ENCODE measurements around the gene ANKRD33B. TPM values are rescaled to one million over a fixed set of nuclear protein-coding genes. Genes with fewer than 3 reads are reported as not detected.

Gene ANKRD33B
- total RNA-seq, 1 experiment from 2014 or later: 14.9 TPM

DNA sequence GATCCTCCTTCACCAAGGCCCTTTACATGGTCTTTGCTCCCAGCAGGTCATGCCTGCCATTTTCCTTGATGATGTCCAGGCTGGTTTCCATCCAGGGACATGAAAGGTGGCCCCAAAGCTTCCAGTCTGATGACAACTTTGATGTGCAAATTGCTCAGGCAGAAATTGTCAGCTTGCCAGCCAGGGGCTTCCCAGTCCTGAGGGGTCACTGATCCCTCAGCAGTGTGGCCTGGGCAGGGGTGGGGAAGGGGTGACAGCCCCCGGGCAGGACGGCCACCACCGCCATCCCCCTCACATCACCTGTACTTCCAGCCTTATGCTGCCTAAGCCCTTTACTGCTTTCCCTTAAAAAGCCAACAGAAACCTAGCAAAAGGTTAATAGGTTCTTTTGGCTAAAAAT is 96.3 kb downstream of the ANKRD33B start:
- H3K9me3 ChIP-seq (ENCODE audit: low read length): no peaks in the 10 kb centered on the region
- H2AFZ ChIP-seq (ENCODE audit: low read length): no peak overlapping the region
- H3K9ac ChIP-seq (ENCODE audit: low read length): no peak overlapping the region
- H3K36me3 ChIP-seq (ENCODE audit: low read depth, low read length): no peaks in the 10 kb centered on the region
- no TSS peak for BruUV-seq (replicated peaks)
- H3K79me2 ChIP-seq (ENCODE audit: low read length): no peaks in the 10 kb centered on the region
- ATAC-seq (no peak), DNase-seq (no peak)
- H3F3A ChIP-seq (ENCODE audit: low read length, unreplicated experiment): no peaks in the 10 kb centered on the region
- POLR2A ChIA-PET (ENCODE audit: unreplicated experiment): no interaction called here
- no peaks in the 10 kb centered on the region for H3K9me2 ChIP-seq (replicated peaks; ENCODE audit: low read length)
- H3K4me1 ChIP-seq (ENCODE audit: insufficient read depth, low read length): peaks cover 14% of the 10 kb centered on the region
- TF ChIP-seq, protein P1, sequence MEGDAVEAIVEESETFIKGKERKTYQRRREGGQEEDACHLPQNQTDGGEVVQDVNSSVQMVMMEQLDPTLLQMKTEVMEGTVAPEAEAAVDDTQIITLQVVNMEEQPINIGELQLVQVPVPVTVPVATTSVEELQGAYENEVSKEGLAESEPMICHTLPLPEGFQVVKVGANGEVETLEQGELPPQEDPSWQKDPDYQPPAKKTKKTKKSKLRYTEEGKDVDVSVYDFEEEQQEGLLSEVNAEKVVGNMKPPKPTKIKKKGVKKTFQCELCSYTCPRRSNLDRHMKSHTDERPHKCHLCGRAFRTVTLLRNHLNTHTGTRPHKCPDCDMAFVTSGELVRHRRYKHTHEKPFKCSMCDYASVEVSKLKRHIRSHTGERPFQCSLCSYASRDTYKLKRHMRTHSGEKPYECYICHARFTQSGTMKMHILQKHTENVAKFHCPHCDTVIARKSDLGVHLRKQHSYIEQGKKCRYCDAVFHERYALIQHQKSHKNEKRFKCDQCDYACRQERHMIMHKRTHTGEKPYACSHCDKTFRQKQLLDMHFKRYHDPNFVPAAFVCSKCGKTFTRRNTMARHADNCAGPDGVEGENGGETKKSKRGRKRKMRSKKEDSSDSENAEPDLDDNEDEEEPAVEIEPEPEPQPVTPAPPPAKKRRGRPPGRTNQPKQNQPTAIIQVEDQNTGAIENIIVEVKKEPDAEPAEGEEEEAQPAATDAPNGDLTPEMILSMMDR (conservative IDR thresholded peaks at IDR 0.05; ENCODE audit: low read depth, low read length): no peak
- TF ChIP-seq EZH2phosphoT487 (IDR thresholded peaks at IDR 0.05; ENCODE audit: borderline replicate concordance, low read length) (no peak), EZH2 (IDR thresholded peaks at IDR 0.05; ENCODE audit: low read length, unreplicated experiment) (no peak)
- no peaks in the 10 kb centered on the region for H4K20me1 ChIP-seq (ENCODE audit: low read length)
- H3K27me3 ChIP-seq (ENCODE audit: low read length): no peaks in the 10 kb centered on the region
- CTCF ChIA-PET: no interaction called here
- intact Hi-C loops (cut with micrococcal nuclease): no loop called here
- H3K4me3 ChIP-seq (ENCODE audit: low read length): no peak overlapping the region
- no peak overlapping the region for H3K27ac ChIP-seq (ENCODE audit: low read length)
- no peak overlapping the region for H3K4me2 ChIP-seq (ENCODE audit: low read length)

DNA sequence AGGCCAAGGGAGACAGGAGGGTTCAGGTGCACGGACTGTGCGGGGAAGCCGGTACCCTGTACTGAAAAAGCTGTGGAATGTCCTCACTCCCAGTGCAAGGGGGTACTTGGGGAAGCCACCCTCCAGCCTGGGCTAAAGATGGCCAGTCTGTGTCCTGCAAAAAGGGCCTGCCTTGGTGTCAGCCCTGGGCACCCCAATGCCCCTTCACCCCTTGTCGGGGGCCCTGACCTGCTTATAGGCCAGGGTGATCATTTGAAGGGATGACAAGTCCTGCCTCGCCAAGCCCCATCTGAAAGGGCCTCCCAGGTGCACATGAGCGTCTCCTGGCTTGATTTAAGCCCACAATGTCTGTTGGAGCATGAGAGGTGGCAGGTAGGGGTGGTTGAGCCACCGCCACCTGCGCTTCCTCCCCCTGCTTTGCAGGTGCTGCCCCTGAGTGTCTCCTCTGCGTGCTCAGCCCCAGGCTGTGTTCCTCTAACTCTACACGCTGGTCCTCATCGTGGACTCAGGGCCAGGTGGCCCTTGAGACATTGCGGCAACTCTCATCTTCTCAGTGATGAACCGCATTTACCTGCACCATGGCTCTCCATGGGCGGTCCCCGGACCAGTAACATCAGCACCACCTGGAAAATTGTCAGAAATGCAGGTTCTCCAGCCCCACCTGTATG is 97.0 kb downstream of the ANKRD33B start:
- BruUV-seq (replicated peaks): no TSS peak

DNA sequence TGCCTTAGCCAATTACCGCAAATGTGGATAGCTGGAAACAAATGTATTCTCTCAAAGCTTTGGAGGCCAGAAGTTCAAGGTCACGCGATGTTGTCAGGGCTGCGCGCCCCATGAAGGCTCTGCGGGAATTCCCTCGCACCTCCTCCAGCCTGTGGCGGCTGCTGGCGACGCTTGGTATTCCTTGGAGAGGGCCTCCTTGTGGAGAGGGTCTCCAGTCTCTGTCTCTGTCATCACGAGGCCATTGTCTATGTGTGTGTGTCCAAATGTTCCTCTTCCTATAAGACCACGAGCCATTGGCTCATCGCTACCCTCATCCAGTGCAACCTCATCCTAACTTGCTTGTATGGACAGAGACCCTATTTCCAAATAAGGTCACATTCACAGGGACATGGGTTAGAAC is 97.5 kb downstream of the ANKRD33B start:
- no peak overlapping the region for H3K4me2 ChIP-seq (ENCODE audit: low read length)
- H4K20me1 ChIP-seq (ENCODE audit: low read length): no peaks in the 10 kb centered on the region
- intact Hi-C loops (cut with micrococcal nuclease): no loop called here
- H3K9ac ChIP-seq (ENCODE audit: low read length): no peak overlapping the region
- no TSS peak for BruUV-seq (replicated peaks)
- no peaks in the 10 kb centered on the region for H3F3A ChIP-seq (ENCODE audit: low read length, unreplicated experiment)
- H3K36me3 ChIP-seq (ENCODE audit: low read depth, low read length): no peaks in the 10 kb centered on the region
- no peaks in the 10 kb centered on the region for H3K27me3 ChIP-seq (ENCODE audit: low read length)
- no peak overlapping the region for H2AFZ ChIP-seq (ENCODE audit: low read length)
- ATAC-seq: no peak
- no peaks in the 10 kb centered on the region for H3K9me2 ChIP-seq (replicated peaks; ENCODE audit: low read length)
- H3K4me1 ChIP-seq (ENCODE audit: insufficient read depth, low read length): peaks cover 7% of the 10 kb centered on the region
- H3K9me3 ChIP-seq (ENCODE audit: low read length): no peaks in the 10 kb centered on the region
- DNase-seq: no peak
- ChIA-PET POLR2A (ENCODE audit: unreplicated experiment) (no interaction called here), CTCF (no interaction called here)
- H3K27ac ChIP-seq (ENCODE audit: low read length): no peak overlapping the region
- no peak overlapping the region for H3K4me3 ChIP-seq (ENCODE audit: low read length)
- no peaks in the 10 kb centered on the region for H3K79me2 ChIP-seq (ENCODE audit: low read length)
- TF ChIP-seq EZH2 (IDR thresholded peaks at IDR 0.05; ENCODE audit: low read length, unreplicated experiment): no peak
- TF ChIP-seq EZH2phosphoT487 (IDR thresholded peaks at IDR 0.05; ENCODE audit: borderline replicate concordance, low read length): no peak
- TF ChIP-seq, protein P1 (conservative IDR thresholded peaks at IDR 0.05; ENCODE audit: low read depth, low read length): no peak

More for the DNA sequence above, 97.0 kb downstream of the ANKRD33B start:
- Histone ChIP-seq H3K79me2 (ENCODE audit: low read length) (no peaks in the 10 kb centered on the region), H3K36me3 (ENCODE audit: low read depth, low read length) (no peaks in the 10 kb centered on the region), H3K9ac (ENCODE audit: low read length) (no peak overlapping the region), H2AFZ (ENCODE audit: low read length) (no peak overlapping the region), H3K4me1 (ENCODE audit: insufficient read depth, low read length) (peaks cover 9% of the 10 kb centered on the region), H3K27me3 (ENCODE audit: low read length) (no peaks in the 10 kb centered on the region), H3K9me2 (replicated peaks; ENCODE audit: low read length) (no peaks in the 10 kb centered on the region), H3F3A (ENCODE audit: low read length, unreplicated experiment) (no peaks in the 10 kb centered on the region), H3K4me2 (ENCODE audit: low read length) (no peak overlapping the region), H3K27ac (ENCODE audit: low read length) (no peak overlapping the region), H3K9me3 (ENCODE audit: low read length) (no peaks in the 10 kb centered on the region), H3K4me3 (ENCODE audit: low read length) (no peak overlapping the region), H4K20me1 (ENCODE audit: low read length) (no peaks in the 10 kb centered on the region)
- POLR2A ChIA-PET (ENCODE audit: unreplicated experiment): no interaction called here
- DNase-seq (no peak), ATAC-seq (no peak)
- CTCF ChIA-PET: no interaction called here
- intact Hi-C loops (cut with micrococcal nuclease): no loop called here
- TF ChIP-seq, protein P1 (conservative IDR thresholded peaks at IDR 0.05; ENCODE audit: low read depth, low read length): no peak

All from PC-3 (cell line).